IMR-90 (cell line): ENCODE results near the gene SYN1. TPM values are rescaled to one million over a fixed set of nuclear protein-coding genes. Genes with fewer than 3 reads are reported as not detected.

Experiments
- ATAC-seq: fragments of 200-7000 bp; cut with Tn5 transposase; 2 replicates; pipeline ENCODE4 v1.9.1; 2020; ENCODE audit warnings: low read depth, mild to moderate bottlenecking, moderate library complexity
- BruUV-seq: library from RNA; stranded (reverse); fragments of 400-500 nt; replicated peaks from 2 replicates; lab custom pipeline; 2021; lab: Mats Ljungman, UMichigan
- CTCF ChIA-PET: fragments of 300-600 bp; formaldehyde crosslinking; extraction: SDS; loops from one replicate; lab custom pipeline; 2021; ENCODE audit warnings: antibody characterized with exemption; lab: Yijun Ruan, JAX
- POLR2A ChIA-PET: fragments of 300-600 bp; sonication (Branson Sonifier 250); formaldehyde crosslinking; loops from one replicate; lab custom pipeline; 2022; ENCODE audit warnings: antibody characterized with exemption; ENCODE audit not compliant: unreplicated experiment; lab: Charles Lee
- DNase-seq: peaks from one replicate; pipeline ENCODE4 v3.0.0; 2013
- H2AFZ ChIP-seq: replicated peaks from 2 replicates; pipeline ENCODE3; 2013; ENCODE audit warnings: low read length, mild to moderate bottlenecking; ENCODE audit not compliant: poor library complexity
- H2AK5ac ChIP-seq: 2 replicates; pipeline ENCODE4 v1.6.1; 2013; ENCODE audit warnings: low read depth, low read length, inconsistent platforms
- H2AK9ac ChIP-seq: replicated peaks from 2 replicates; pipeline ENCODE3; 2013; ENCODE audit warnings: mild to moderate bottlenecking, low read depth, low read length, moderate library complexity; ENCODE audit not compliant: poor library complexity
- H2BK120ac ChIP-seq: 2 replicates; pipeline ENCODE4 v1.6.1; 2013; ENCODE audit warnings: low read depth, low read length, inconsistent platforms
- H2BK15ac ChIP-seq: 3 replicates; pipeline ENCODE4 v1.6.1; 2013; ENCODE audit warnings: low read depth, low read length, inconsistent platforms
- H2BK20ac ChIP-seq: 2 replicates; pipeline ENCODE4 v1.6.1; 2013; ENCODE audit warnings: low read depth, mild to moderate bottlenecking, inconsistent platforms, low read length, moderate library complexity
- H2BK5ac ChIP-seq: 2 replicates; pipeline ENCODE4 v1.6.1; 2013; ENCODE audit warnings: mild to moderate bottlenecking, low read depth, low read length, inconsistent platforms; ENCODE audit not compliant: poor library complexity, severe bottlenecking
- H3K14ac ChIP-seq: replicated peaks from 2 replicates; pipeline ENCODE4 v1.6.1; 2013; ENCODE audit warnings: low read depth, low read length, inconsistent platforms
- H3K18ac ChIP-seq: 2 replicates; pipeline ENCODE4 v1.6.1; 2013; ENCODE audit warnings: low read depth, low read length, control low read depth
- H3K23ac ChIP-seq: 2 replicates; pipeline ENCODE4 v1.6.1; 2013; ENCODE audit warnings: low read depth, low read length, inconsistent platforms
- H3K27ac ChIP-seq: 2 replicates; pipeline ENCODE4 v1.5.1; 2013; ENCODE audit warnings: mild to moderate bottlenecking, control low read depth, low read length; ENCODE audit not compliant: insufficient read depth
- H3K27me3 ChIP-seq: 2 replicates; pipeline ENCODE4 v1.6.1; 2013; ENCODE audit warnings: low read length; ENCODE audit not compliant: control insufficient read depth, insufficient read depth
- H3K36me3 ChIP-seq: 2 replicates; pipeline ENCODE4 v1.6.1; 2013; ENCODE audit warnings: low read length, mixed read lengths; ENCODE audit not compliant: control insufficient read depth, insufficient read depth
- H3K4ac ChIP-seq: 2 replicates; pipeline ENCODE4 v1.6.1; 2013; ENCODE audit warnings: low read depth, low read length, inconsistent platforms
- H3K4me1 ChIP-seq: 2 replicates; pipeline ENCODE4 v1.6.1; 2013; ENCODE audit warnings: low read length, mixed read lengths; ENCODE audit not compliant: control insufficient read depth, insufficient read depth
- H3K4me2 ChIP-seq: 2 replicates; pipeline ENCODE4 v1.6.1; 2013; ENCODE audit warnings: low read depth, mild to moderate bottlenecking, control low read depth, low read length, moderate library complexity
- H3K4me3 ChIP-seq: 2 replicates; pipeline ENCODE4 v1.5.1; 2013; ENCODE audit warnings: low read depth, mild to moderate bottlenecking, control low read depth, low read length, moderate library complexity; ENCODE audit not compliant: insufficient read depth
- H3K56ac ChIP-seq: 2 replicates; pipeline ENCODE4 v1.6.1; 2013; ENCODE audit warnings: low read length, inconsistent platforms; ENCODE audit not compliant: insufficient read depth; ENCODE audit errors: extremely low read depth
- H3K79me1 ChIP-seq, 2 experiments: 2 replicates each; pipeline ENCODE4 v1.6.1; 2013; ENCODE audit warnings: low read length in 2 of 2, inconsistent platforms in 1 of 2, low read depth in 1 of 2
- H3K9ac ChIP-seq: 2 replicates; pipeline ENCODE4 v1.6.1; 2013; ENCODE audit warnings: low read depth, low read length, control low read depth
- H3K9me1 ChIP-seq: 2 replicates; pipeline ENCODE4 v1.6.1; 2013; ENCODE audit warnings: low read length, inconsistent platforms; ENCODE audit not compliant: insufficient read depth
- H3K9me3 ChIP-seq: 2 replicates; pipeline ENCODE4 v1.6.1; 2013; ENCODE audit warnings: low read length; ENCODE audit not compliant: control insufficient read depth, insufficient read depth
- H4K20me1 ChIP-seq: 2 replicates; pipeline ENCODE4 v1.6.1; 2013; ENCODE audit warnings: low read length, inconsistent platforms; ENCODE audit not compliant: insufficient read depth
- H4K5ac ChIP-seq: 2 replicates; pipeline ENCODE4 v1.6.1; 2013; ENCODE audit warnings: mild to moderate bottlenecking, low read depth, low read length, control low read depth
- H4K8ac ChIP-seq, 2 experiments: 2 replicates each; pipeline ENCODE4 v1.6.1; 2013; ENCODE audit warnings: low read depth in 2 of 2, low read length in 2 of 2, control low read depth in 1 of 2, inconsistent platforms in 1 of 2
- H4K91ac ChIP-seq: 2 replicates; pipeline ENCODE4 v1.6.1; 2013; ENCODE audit warnings: low read depth, low read length, inconsistent platforms; ENCODE audit not compliant: insufficient read depth
- BHLHE40 ChIP-seq: fragments of 150-350 bp; IDR thresholded peaks from 2 replicates; pipeline ENCODE4 v1.6.1; 2016; ENCODE audit warnings: mild to moderate bottlenecking, low read depth, low read length
- CEBPB ChIP-seq: IDR thresholded peaks from 2 replicates; pipeline ENCODE4 v1.6.1; 2012; ENCODE audit warnings: low read depth, low read length, improper control_type of control experiment
- CHD1 ChIP-seq: IDR thresholded peaks from 2 replicates; pipeline ENCODE4 v1.6.1; 2012; ENCODE audit warnings: low read depth, low read length, improper control_type of control experiment
- CTCF ChIP-seq: conservative IDR thresholded peaks from 2 replicates; pipeline ENCODE4 v1.5.1; 2012; ENCODE audit warnings: mild to moderate bottlenecking, low read depth, low read length, improper control_type of control experiment
- MAZ ChIP-seq: IDR thresholded peaks from 2 replicates; pipeline ENCODE4 v1.6.1; 2012; ENCODE audit warnings: low read depth, mild to moderate bottlenecking, low read length, improper control_type of control experiment, moderate library complexity, borderline replicate concordance
- MXI1 ChIP-seq: IDR thresholded peaks from 2 replicates; pipeline ENCODE4 v1.6.1; 2012; ENCODE audit warnings: low read depth, mild to moderate bottlenecking, low read length, moderate library complexity, borderline replicate concordance
- NFE2L2 ChIP-seq: fragments of 150-350 bp; IDR thresholded peaks from 2 replicates; pipeline ENCODE4 v1.6.1; 2016; ENCODE audit warnings: low read depth, mild to moderate bottlenecking, low read length
- POLR2A ChIP-seq: IDR thresholded peaks from 2 replicates; pipeline ENCODE4 v1.6.1; 2012; ENCODE audit warnings: mild to moderate bottlenecking, low read depth, low read length
- RAD21 ChIP-seq: IDR thresholded peaks from 2 replicates; pipeline ENCODE4 v1.6.1; 2012; ENCODE audit warnings: low read length, improper control_type of control experiment
- USF2 ChIP-seq: fragments of 150-350 bp; IDR thresholded peaks from 2 replicates; pipeline ENCODE4 v1.6.1; 2017; ENCODE audit warnings: mild to moderate bottlenecking, antibody characterized with exemption, low read length, low read depth
- WGBS, 2 experiments: methylation state at CpG; one replicate each; pipeline versions ENCODE4 v1.1.5 to v1.1.7; 2013; ENCODE audit warnings: missing lambda C conversion rate in 2 of 2; ENCODE audit not compliant: insufficient read length in 1 of 2; ENCODE audit errors: extremely low coverage in 2 of 2; 5-methylcytosine and 5-hydroxymethylcytosine counted together
- dilution Hi-C: fragments of 300-500 bp; cut with HindIII; formaldehyde crosslinking; loops from one replicate; pipeline ENCODE4 v1.14.3; 2018; ENCODE audit warnings: low sequenced_read_pairs; ENCODE audit not compliant: unreplicated experiment
- in situ Hi-C: fragments of 300-500 bp; cut with MboI; formaldehyde crosslinking; loops from 3 replicates; pipeline ENCODE4 v1.14.3; 2019; ENCODE audit warnings: low sequenced_read_pairs, inconsistent platforms, mixed read lengths
- intact Hi-C: fragments of 100-400 bp; cut with micrococcal nuclease; formaldehyde crosslinking; loops from 2 replicates; pipeline ENCODE4 v1.10.0; 2022
- polyA plus RNA-seq, 3 experiments: library from polyadenylated mRNA; depleted of rRNA; stranded (reverse); fragments of >200 nt; gene quantifications; 2 replicates each; pipeline ENCODE4 v1.2.3, GENCODE V29; 2012; ENCODE audit warnings: low replicate concordance in 1 of 3
- total RNA-seq: library from RNA; depleted of rRNA; stranded (reverse); fragments of >200 nt; gene quantifications from 2 replicates; pipeline ENCODE4 v1.2.3, GENCODE V29; 2012

SYN1 gene
- total and polyA plus RNA-seq, 2 of the 4 experiments (the other 2 are of a cell fraction): under 0.01 to 0.56 TPM

GRCh38 chrX:47650164-47651042 is 30.7 kb upstream of the SYN1 start, which contains the start of gene ELK1:
TSS of gene ELK1 (minus strand) at chrX:47650563. CDS start at chrX:47641441, 9,122 bp downstream.
- ChIA-PET CTCF (no interaction called here), POLR2A (no interaction called here)
- intact Hi-C loops: no loop called here
- Histone ChIP-seq H3K9me1 (0 out of 2 replicates have a peak, but pooled peaks cover 2% of the 10 kb centered on the region), H4K5ac (peak within 1 kb of the TSS; percentile 27), H3K36me3 (peaks cover 2% of the 10 kb centered on the region; the same call in 1 of the 2 replicates), H2AFZ (peak within 1 kb of the TSS; percentile 91), H3K23ac (peak within 1 kb of the TSS; percentile 96), H3K18ac (peak within 1 kb of the TSS; percentile 15), H4K20me1 (peaks cover 4% of the 10 kb centered on the region), H3K79me1 (peaks cover 0 to 21% of the 10 kb centered on the region in 2 experiments; a peak in 2 of 4 replicates), H3K4me3 (peak within 1 kb of the TSS; percentile 88), H2BK15ac (peak within 1 kb of the TSS; percentile 34; the same call in 1 of the 3 replicates), H3K56ac (peak within 1 kb of the TSS; percentile 80), H3K27ac (peak within 1 kb of the TSS; percentile 84), H2BK120ac (peak within 1 kb of the TSS; percentile 57), H3K9ac (peak within 1 kb of the TSS; percentile 74), H3K27me3 (no peaks in the 10 kb centered on the region), H2BK20ac (peak within 1 kb of the TSS; percentile 49; the same call in 1 of the 2 replicates), H3K14ac (peak within 1 kb of the TSS; percentile 88), H2BK5ac (peak within 1 kb of the TSS; percentile 93), H2AK5ac (peak within 1 kb of the TSS; percentile 91), H4K91ac (peak within 1 kb of the TSS; percentile 73), H4K8ac (peak within 1 kb of the TSS; percentile 31 to 76; a peak in 3 of 4 replicates), H3K9me3 (no peaks in the 10 kb centered on the region), H3K4ac (peak within 1 kb of the TSS; percentile 84), H2AK9ac (peak within 1 kb of the TSS; percentile 97), H3K4me2 (peak within 1 kb of the TSS; percentile 83), H3K4me1 (peaks cover 5% of the 10 kb centered on the region)
- in situ Hi-C loops: no loop called here
- dilution Hi-C loops: no loop called here
- WGBS, 2 experiments: 28% methylated on average over 14 of the region's 65 CpGs; no CpG with 5 or more reads in 1 of the 2 experiments
- ATAC-seq (peak; percentile 91), DNase-seq (peak; percentile 98)
- TF ChIP-seq MAZ (peak; percentile 54; the same call in 1 of the 2 replicates), POLR2A (peak; percentile 71), NFE2L2 (no peak), CHD1 (peak; percentile 33; the same call in 1 of the 2 replicates), CEBPB (peak; percentile 73), BHLHE40 (peak; percentile 59), RAD21 (no peak), CTCF (no peak), USF2 (peak; percentile 90), MXI1 (peak; percentile 73; the same call in 1 of the 2 replicates)
- no TSS peak for BruUV-seq
